DMS79 treated with DMSO at 0.1 percent for 48 hours (cell line): ENCODE data around the gene SFMBT2.

ENCODE experiments used
- DNase-seq: peaks from one replicate; lab custom pipeline; 2025; lab: John Stamatoyannopoulos, UW

The SFMBT2 gene

DNA sequence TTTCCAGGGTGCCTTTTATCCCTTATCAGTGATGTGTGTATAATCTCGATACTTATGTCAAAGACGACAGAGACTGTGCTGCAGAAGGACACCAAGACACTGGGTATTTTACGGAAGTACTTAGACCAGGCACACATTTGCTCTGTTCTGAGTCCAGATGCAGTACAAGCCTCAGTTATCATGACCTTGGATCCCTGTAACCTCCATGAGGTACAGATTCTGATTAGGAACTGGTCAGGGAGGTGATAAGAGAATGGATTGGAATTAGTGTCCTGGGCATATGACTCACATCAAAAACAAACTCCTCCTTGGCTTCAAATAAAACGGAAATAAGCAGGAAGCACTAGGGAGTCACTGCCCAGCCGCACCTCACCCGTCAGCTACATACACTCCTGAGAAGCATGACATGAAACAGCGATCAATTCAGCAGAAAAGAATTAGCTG lies 146.5 kb downstream of the SFMBT2 start:
- no peak for DNase-seq

GRCh38 chr10:7263616-7264015 lies 147.2 kb downstream of the SFMBT2 start:
- no peak for DNase-seq

DNA sequence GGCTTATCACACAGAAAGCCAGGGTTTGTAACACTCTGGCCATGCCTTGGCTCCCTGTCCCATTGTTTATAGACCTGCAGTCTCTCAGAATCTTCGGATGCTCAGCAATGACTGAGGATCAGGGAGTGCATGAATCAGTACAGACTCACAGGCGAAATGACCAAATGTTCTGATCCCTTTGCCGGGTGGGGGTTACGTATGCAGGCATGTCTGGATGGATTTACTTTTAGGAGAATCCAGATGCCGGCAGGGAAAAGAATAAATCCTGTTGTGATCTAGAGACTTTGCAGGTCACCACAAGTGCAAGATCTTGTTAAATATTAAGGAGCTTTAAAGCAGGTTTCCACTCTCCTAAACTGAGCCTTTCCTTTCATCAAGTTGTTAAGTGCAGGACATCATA lies 149.5 kb downstream of the SFMBT2 start:
- DNase-seq: no peak

DNA sequence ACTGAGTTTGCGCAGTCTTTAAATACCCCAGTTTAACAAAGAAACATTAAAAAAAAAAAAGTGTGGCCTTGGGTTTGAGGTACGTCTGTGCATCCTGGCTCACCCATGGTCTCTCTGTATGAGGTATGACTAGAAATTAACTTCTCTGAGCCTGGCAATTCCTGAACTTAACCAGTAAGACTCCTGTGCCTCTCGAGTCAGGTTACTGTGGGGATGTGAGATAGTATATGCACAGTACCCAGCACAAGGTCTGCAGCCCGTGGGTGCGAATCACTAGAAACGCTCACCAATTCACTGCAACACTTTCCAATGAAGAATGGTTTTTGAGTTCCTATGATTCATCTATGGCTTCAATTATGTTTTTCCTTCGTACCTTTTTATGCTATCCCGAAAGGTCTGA lies 149.9 kb downstream of the SFMBT2 start:
- DNase-seq: no peak

DNA sequence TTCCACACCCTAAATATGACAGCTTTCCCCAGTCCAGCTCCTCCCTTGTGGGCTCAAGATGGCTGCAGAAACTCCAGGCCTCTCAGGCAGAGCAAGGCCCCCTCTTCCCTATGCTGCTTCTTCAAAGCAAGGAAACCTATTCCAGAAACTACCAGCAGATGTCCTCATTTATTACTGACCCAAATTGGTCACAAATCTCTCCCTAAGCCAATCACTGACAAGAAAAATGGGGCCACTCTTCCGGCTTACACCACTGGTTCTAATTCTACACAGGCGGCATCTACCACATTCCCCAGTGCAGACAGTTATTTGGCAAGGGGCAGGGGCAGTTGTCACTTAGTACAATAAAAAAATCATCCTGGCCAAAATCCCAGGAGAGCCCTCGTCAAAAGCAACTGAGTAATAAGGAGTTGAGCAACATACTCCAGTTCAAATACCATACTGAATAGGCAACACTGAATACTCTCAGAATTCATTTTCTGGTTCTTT lies 150.4 kb downstream of the SFMBT2 start:
- no peak for DNase-seq

DNA sequence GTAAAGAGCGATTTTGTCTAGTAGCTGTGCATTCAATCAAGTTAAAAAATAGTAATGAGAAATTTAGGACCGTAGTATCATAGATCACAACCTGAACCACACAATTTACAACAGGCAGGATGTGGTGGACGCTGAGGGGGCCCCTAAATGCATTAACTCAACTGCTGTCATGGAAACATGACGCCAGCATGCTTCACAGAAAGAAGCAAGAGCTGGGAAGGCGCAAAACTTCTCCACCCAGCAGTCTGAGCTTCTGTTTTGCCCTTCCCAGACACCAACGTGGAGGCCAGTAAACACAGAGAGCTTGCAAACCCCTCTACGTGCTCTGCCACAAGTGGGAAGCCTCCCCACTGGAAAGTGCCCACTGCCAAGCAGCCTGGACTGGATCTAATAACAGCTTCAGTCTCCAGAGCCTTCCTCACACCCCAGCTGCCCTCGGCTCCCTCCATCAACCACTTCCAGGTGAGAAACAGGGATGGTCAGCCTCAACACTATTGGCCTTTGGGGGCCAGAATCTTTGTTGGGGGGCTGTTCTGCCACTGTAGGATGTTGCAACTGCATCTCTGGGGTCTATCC lies 151.8 kb downstream of the SFMBT2 start:
- DNase-seq: no peak

DNA sequence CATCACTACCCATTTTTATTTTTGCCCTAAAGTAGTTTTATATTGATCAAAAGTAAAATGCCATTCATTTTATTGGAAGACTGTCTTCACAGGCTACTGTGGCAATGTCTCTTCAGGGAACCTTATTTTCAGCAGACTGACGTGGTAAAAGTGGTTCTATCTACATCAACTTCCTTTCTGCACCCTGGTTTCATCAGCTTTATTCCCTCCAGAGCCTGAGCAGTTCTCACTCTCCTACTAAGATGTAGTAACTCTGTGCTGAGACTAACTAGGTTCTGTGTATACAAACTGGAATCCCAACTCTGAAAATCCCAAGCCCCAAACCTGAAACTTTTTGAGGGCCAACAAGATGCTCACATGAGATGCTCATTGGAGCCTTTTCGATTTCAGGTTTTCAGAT lies 155.3 kb downstream of the SFMBT2 start:
- no peak for DNase-seq

DNA sequence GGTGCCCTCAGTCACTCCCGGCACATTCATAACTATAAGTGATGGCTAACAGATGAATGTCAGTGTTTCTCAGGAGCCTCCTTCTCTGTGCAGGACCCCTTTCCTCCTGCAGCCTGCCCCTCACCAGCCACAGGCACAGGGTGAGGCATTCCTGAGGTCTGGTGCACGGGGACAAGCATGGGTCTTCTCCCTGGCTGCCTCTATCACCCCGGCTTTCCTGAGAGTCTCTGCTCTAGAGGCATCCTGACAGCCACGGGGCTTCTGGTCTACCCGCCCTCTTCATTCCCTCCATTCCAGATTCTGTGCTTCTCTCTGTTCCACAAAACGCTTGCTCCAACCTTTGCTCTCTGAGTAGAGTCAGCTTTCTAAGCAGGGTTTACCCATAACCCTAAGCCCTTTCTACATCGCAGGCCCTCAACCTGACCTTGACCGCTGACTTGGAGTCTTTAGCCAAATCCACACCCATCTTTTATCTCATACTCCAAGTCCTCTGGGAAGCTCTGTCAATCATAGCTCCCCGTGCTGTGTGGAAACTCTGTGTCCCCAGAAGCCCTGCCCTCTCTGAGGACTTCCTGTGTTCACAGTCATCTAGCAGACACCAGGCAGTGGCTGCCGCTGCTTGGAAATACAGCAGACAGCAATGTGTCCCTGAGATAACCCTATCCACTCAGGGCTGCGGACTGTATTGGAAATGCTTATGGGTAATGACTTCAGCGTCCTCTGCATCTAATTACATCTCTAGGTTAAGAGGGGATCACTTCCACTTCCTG lies 159.0 kb downstream of the SFMBT2 start:
- no peak for DNase-seq

DNA sequence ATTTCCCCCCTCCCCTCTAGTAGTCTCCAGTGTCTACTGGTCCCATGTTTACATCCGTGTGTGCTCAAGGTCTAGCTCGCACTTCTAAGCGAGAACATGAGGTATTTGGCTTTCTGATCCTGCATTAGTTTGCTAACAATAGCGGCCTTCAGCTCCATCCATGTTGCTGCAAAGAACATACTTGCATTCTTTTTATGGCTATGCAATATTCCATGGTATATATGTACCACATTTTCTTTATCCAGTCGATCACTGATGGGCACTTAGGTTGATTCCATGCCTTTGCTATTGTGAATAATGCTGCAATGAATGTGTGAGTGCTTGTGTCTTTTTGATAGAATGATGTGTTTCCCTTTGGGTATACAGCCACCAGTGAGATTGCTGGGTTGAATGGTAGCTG lies 160.6 kb downstream of the SFMBT2 start:
- no peak for DNase-seq

DNA sequence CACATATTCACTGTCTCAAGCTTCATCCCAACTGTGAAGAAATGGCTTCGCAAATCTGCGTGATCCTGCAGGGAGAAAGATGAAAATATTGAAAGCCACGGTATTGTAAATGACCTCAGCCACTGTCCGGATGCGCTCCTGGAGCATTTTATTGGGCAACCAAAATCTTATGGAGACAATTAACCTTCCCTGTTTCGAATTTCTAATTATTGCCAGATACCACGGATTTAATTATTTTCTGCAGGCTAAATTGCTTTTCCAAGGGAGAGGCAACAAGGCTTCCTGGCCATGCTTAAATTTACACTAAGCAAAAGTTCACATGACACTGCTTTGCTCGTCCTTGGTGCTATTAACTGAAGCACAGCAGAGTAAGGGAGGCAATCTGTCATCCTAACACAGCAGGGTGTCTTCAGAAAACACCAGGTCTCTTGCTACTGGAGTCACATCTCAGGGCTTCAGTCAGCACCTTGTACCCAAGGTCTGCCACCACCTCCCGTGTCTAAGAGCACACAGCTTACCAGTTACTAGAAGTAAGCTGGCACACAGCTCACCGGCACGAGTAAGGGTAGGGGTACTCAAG lies 162.2 kb downstream of the SFMBT2 start:
- no peak for DNase-seq

GRCh38 chr10:7248148-7248547 lies 162.7 kb downstream of the SFMBT2 start:
- no peak for DNase-seq

GRCh38 chr10:7245505-7245904 lies 165.3 kb downstream of the SFMBT2 start:
- no peak for DNase-seq

DNA sequence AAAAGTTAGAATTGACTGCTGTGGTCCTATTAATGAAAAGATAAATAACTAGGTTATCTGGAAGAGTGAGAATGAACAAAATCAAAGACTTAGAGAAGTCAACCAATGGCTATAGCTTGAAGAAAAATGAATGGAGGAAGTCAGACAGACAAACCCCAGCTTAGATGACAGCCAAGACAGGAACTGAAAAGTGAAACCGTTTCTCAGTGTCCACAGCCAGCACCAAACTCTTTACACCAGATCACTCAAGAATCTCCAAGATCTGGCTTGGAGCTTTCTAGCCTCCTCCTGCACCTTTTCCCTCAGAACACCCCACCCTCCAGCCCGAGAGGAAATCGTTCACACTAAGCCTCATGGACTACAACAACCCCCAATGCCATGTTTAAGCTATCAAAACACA lies 167.0 kb downstream of the SFMBT2 start:
- no peak for DNase-seq

DNA sequence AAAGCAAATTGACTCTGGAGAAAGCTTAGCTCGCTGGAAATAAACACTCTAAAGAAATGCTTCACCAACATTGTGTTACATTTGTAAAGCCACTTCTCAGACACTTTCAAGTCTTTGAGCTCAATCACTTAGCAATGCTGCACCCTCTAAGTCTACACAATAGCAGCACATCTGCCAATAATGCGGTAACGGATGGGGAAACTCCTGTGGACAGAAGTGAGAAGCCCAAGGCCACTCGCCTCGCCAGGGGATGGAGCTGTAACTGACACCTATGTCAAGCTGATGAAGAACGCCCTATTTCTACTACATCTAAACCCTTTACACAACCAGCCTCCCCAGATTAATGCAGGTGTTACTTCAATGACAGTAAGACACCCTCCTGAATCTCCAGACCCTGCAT lies 167.7 kb downstream of the SFMBT2 start:
- DNase-seq: no peak

GRCh38 chr10:7239312-7239985 lies 171.4 kb downstream of the SFMBT2 start:
- DNase-seq: no peak

DNA sequence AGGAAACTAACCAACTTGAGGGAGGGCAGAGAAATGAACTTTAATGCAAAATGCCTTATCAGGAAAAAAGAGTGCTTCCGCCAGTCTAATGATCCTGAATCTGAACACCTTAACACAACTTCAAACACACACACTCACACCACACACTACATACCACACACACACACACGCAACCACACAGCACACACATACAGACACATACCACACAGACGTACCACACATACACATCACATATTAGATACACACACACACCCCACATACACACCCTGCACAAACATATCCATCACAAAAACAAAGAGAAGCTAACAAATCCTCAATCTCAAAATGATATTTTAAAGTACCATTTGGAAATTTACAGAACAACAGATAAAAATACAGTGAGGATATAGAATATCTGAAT lies 175.5 kb downstream of the SFMBT2 start:
- no peak for DNase-seq

GRCh38 chr10:7234109-7234508 lies 176.7 kb downstream of the SFMBT2 start:
- no peak for DNase-seq

DNA sequence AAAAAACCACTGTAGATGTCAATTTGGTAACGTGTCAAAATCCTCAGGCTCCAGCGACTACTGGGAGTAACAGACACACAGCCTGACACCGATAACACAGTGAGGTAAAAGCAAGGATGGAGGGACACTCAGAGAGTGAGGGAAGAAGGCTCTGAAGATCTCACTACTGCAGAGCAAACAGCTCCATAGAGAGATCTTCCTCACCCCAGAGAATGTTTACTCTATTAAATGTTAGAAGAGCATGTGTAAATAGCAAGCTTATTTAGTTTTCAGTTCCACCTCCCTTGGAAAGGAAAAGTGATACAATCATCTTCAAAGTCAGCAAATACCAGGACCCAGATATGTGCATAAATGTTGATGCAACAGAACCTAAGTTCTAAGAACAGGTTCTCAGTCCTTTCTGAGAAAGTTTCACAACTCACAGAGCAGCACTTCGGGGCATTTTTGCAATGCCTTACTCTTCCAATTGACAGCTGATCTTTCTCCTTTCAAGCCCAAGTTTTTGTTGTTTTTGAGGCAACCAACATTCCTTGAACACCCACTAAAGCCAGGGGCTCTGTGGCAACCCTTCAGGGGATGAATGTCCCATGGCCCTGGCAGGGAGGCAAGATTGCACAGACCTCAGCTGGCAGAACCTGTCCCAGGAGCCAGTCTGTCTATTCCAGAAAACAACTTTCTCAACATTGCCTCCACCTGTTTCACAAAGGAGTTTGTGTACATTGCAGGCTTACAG lies 177.4 kb downstream of the SFMBT2 start:
- no peak for DNase-seq

DNA sequence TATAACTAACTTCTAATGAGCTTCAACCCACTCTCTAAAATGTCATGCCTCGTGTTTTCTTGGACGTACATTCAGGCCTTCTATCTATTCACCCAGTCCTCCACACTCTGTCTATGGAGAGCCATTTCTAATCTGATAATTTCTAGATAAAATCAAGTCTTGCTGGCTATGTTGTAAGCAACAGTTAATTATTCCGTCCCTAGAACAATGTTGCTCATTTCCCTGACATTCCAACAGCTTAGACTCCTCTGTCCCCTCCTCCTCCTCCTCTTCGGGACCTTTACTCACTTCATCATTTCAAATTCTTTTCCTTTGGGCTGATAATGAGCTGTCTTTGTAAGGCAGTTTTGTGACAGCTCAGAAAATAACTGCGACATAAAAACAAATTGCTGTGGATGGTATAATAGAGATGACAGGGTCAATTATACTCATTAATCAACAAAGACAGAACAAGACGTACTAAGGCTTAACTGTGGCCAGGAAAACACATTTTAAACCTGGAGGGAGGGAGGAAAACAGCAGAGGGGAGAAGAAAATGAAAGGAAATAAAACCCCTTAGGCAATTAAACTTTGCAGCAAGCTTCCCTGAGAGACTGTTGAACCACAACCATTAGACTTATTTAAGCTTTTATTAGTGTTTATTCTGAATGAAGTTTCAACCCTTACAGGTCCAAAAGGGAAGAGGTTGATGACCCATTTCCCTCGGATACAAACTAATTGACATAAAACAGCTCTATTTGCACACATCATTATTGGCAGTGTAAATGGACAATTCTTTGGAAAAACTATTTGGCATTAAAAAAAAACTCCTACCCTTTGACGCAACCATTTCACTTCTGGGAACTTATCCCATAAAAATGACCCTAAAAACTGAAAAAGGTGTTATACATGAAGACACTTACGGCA lies 179.1 kb downstream of the SFMBT2 start:
- no peak for DNase-seq

- no peak for DNase-seq
These were observed 179.9 kb downstream of the SFMBT2 start for GRCh38 chr10:7230951-7231350.

- no peak for DNase-seq
These were observed 180.8 kb downstream of the SFMBT2 start for GRCh38 chr10:7230036-7230435.
